SK-N-SH (cell line): ENCODE data around the gene CTTN. TPM values are rescaled to one million over a fixed set of nuclear protein-coding genes. Genes with fewer than 3 reads are reported as not detected.

Experiments used
- CTCF ChIA-PET: fragments of 300-600, 350-600 bp; formaldehyde crosslinking; extraction: SDS; loops from one replicate; lab custom pipeline; 2021; lab: Yijun Ruan, JAX
- POLR2A ChIA-PET: fragments of 350-600 bp; sonication (Branson Sonifier 250); formaldehyde crosslinking; extraction: SDS; loops from one replicate; lab custom pipeline; 2020; ENCODE audit warnings: antibody characterized with exemption, inconsistent platforms; lab: Yijun Ruan, JAX
- DNase-seq: peaks from one replicate; pipeline ENCODE4 v3.0.0; 2012
- H2AFZ ChIP-seq: fragments of 200-600 bp; sonication (generic); 2 replicates; pipeline ENCODE4 v1.8.1; 2016; ENCODE audit warnings: antibody characterized with exemption, mild to moderate bottlenecking, low read depth
- H3F3A ChIP-seq: fragments of 200-600 bp; sonication (generic); replicated peaks from 2 replicates; pipeline ENCODE3; 2016; ENCODE audit warnings: antibody characterized with exemption, mild to moderate bottlenecking; ENCODE audit not compliant: insufficient read depth
- H3K27ac ChIP-seq, 2 experiments: fragments of 200-500 bp in 1 of 2; fragments of 200-600 bp in 1 of 2; sonication (Bioruptor generic) in 1 of 2; sonication (generic), shearing (Covaris generic) in 1 of 2; 2 replicates each; pipeline versions ENCODE4 v1.5.1 to v1.6.1; 2014 to 2016; ENCODE audit warnings: low read depth in 2 of 2, inconsistent platforms in 1 of 2, low read length in 1 of 2, mild to moderate bottlenecking in 1 of 2, mixed read lengths in 1 of 2
- H3K27me3 ChIP-seq: fragments of 200-600 bp; sonication (generic), shearing (Covaris generic); 2 replicates; pipeline ENCODE4 v1.6.1; 2016; ENCODE audit warnings: mixed run types; ENCODE audit not compliant: insufficient read depth
- H3K36me3 ChIP-seq, 2 experiments: fragments of 200-500 bp in 1 of 2; fragments of 200-600 bp in 1 of 2; sonication (Bioruptor generic) in 1 of 2; sonication (generic) in 1 of 2; replicated peaks in 1 of 2; 2 replicates each; pipeline versions ENCODE3 to v1.5.1; 2014 to 2016; ENCODE audit warnings: low read length in 1 of 2, mild to moderate bottlenecking in 1 of 2; ENCODE audit not compliant: insufficient read depth in 2 of 2, control insufficient read depth in 1 of 2
- H3K4me1 ChIP-seq, 2 experiments: fragments of 200-500 bp in 1 of 2; fragments of 200-600 bp in 1 of 2; sonication (Bioruptor generic) in 1 of 2; sonication (generic), shearing (Covaris generic) in 1 of 2; 2 replicates each; pipeline versions ENCODE4 v1.5.1 to v1.6.1; 2014 to 2016; ENCODE audit warnings: low read depth in 1 of 2, low read length in 1 of 2, mixed run types in 1 of 2; ENCODE audit not compliant: insufficient read depth in 2 of 2, control insufficient read depth in 1 of 2
- H3K4me2 ChIP-seq: fragments of 200-600 bp; sonication (generic), shearing (Covaris generic); 2 replicates; pipeline ENCODE4 v1.6.1; 2017; ENCODE audit warnings: mixed run types
- H3K4me3 ChIP-seq, 2 experiments: fragments of 200-500 bp in 1 of 2; fragments of 200-600 bp in 1 of 2; sonication (Bioruptor generic) in 1 of 2; sonication (generic), shearing (Covaris generic) in 1 of 2; 2 replicates each; pipeline versions ENCODE4 v1.5.1 to v1.8.1; 2014 to 2016; ENCODE audit warnings: low read depth in 2 of 2, inconsistent platforms in 1 of 2, low read length in 1 of 2, mild to moderate bottlenecking in 1 of 2, mixed read lengths in 1 of 2, moderate library complexity in 1 of 2
- H3K79me2 ChIP-seq: fragments of 200-600 bp; sonication (generic); 2 replicates; pipeline ENCODE4 v1.8.1; 2017; ENCODE audit warnings: mild to moderate bottlenecking; ENCODE audit not compliant: insufficient read depth
- H3K9ac ChIP-seq: fragments of 200-600 bp; sonication (generic); 2 replicates; pipeline ENCODE4 v1.6.1; 2017; ENCODE audit warnings: mixed run types
- H3K9me2 ChIP-seq: fragments of 200-600 bp; sonication (generic); 2 replicates; pipeline ENCODE4 v1.6.1; 2017; ENCODE audit warnings: mixed run types
- H3K9me3 ChIP-seq: fragments of 200-600 bp; sonication (generic); 2 replicates; pipeline ENCODE4 v1.6.1; 2017; ENCODE audit warnings: mixed run types, mild to moderate bottlenecking, moderate library complexity
- H4K20me1 ChIP-seq: fragments of 200-600 bp; sonication (generic); 2 replicates; pipeline ENCODE4 v1.6.1; 2017; ENCODE audit warnings: mild to moderate bottlenecking, mixed run types; ENCODE audit not compliant: insufficient read depth
- CTCF ChIP-seq: fragments of 200-600 bp; sonication (generic); IDR thresholded peaks from 2 replicates; pipeline ENCODE4 v1.6.1; 2017; ENCODE audit warnings: antibody characterized with exemption, mild to moderate bottlenecking, moderate library complexity
- ELF1 ChIP-seq: IDR thresholded peaks from 2 replicates; pipeline ENCODE4 v1.4.0; 2012
- EZH2phosphoT487 ChIP-seq: fragments of 200-600 bp; sonication (generic); IDR thresholded peaks from 2 replicates; pipeline ENCODE4 v1.6.1; 2017; ENCODE audit warnings: low read depth, mixed run types, mild to moderate bottlenecking, antibody characterized with exemption, moderate library complexity, borderline replicate concordance
- FOXJ3 ChIP-seq: sonication (generic); formaldehyde crosslinking; IDR thresholded peaks from 2 replicates; pipeline ENCODE4 v1.5.1; 2020; ENCODE audit warnings: mild to moderate bottlenecking, missing genetic modification reagents
- GABPA ChIP-seq: IDR thresholded peaks from 2 replicates; pipeline ENCODE4 v1.4.0; 2012; ENCODE audit warnings: low read depth, mild to moderate bottlenecking
- POLR2AphosphoS5 ChIP-seq: IDR thresholded peaks from 2 replicates; pipeline ENCODE4 v1.6.1; 2012; ENCODE audit warnings: low read depth, low read length
- RAD21 ChIP-seq: IDR thresholded peaks from 2 replicates; pipeline ENCODE4 v1.6.1; 2012; ENCODE audit warnings: mild to moderate bottlenecking, low read length
- RCOR1 ChIP-seq: fragments of 150-350 bp; IDR thresholded peaks from 2 replicates; pipeline ENCODE4 v1.6.1; 2017; ENCODE audit warnings: antibody characterized with exemption, low read length
- RFX5 ChIP-seq: IDR thresholded peaks from 2 replicates; pipeline ENCODE4 v1.6.1; 2012; ENCODE audit warnings: mild to moderate bottlenecking, improper control_type of control experiment, low read length
- SIN3A ChIP-seq: IDR thresholded peaks from 2 replicates; pipeline ENCODE4 v1.6.1; 2012; ENCODE audit warnings: low read depth, mild to moderate bottlenecking, low read length, moderate library complexity, borderline replicate concordance
- SMC3 ChIP-seq: IDR thresholded peaks from 2 replicates; pipeline ENCODE4 v1.6.1; 2012; ENCODE audit warnings: low read depth, low read length, improper control_type of control experiment
- TCF12 ChIP-seq: IDR thresholded peaks from 2 replicates; pipeline ENCODE4 v1.4.0; 2012
- TEAD4 ChIP-seq: IDR thresholded peaks from 2 replicates; pipeline ENCODE4 v1.4.0; 2012; ENCODE audit warnings: mild to moderate bottlenecking, borderline replicate concordance; ENCODE audit not compliant: insufficient read depth
- YY1 ChIP-seq: IDR thresholded peaks from 2 replicates; pipeline ENCODE4 v1.4.0; 2012; ENCODE audit warnings: low read depth, mild to moderate bottlenecking
- whole genome bisulfite sequencing: methylation state at CpG from one replicate; pipeline ENCODE4 v1.1.6; 2017; ENCODE audit warnings: low lambda C conversion rate; 5-methylcytosine and 5-hydroxymethylcytosine counted together
- polyA plus RNA-seq, 3 experiments: library from polyadenylated mRNA; depleted of rRNA; stranded (reverse); fragments of >200 nt; gene quantifications; 2 replicates each; pipeline ENCODE4 v1.2.3, GENCODE V29; 2012

The CTTN gene
- polyA plus RNA-seq, 1 of the 3 experiments (the other 2 are of a cell fraction): 243 TPM

- Histone ChIP-seq H3K4me3 (peak overlapping the region in 1 of 2 experiments; percentile 38; a peak in 1 of 4 replicates), H4K20me1 (no peaks in the 10 kb centered on the region), H3K4me1 (no peaks in the 10 kb centered on the region; a peak in 1 of 4 replicates), H3K9ac (no peak overlapping the region), H3F3A (no peaks in the 10 kb centered on the region), H3K79me2 (no peaks in the 10 kb centered on the region), H3K4me2 (no peak overlapping the region), H3K27me3 (no peaks in the 10 kb centered on the region), H3K9me3 (no peaks in the 10 kb centered on the region), H2AFZ (no peak overlapping the region), H3K36me3 (no peaks in the 10 kb centered on the region), H3K27ac (no peak overlapping the region), H3K9me2 (no peaks in the 10 kb centered on the region)
- TF ChIP-seq RAD21: peak; percentile 99
- TF ChIP-seq CTCF: peak; percentile 68
- no peak for TF ChIP-seq FOXJ3 (CRISPR knock-in tag)
- peak; percentile 75 for TF ChIP-seq SMC3
- no peak for TF ChIP-seq TCF12
- POLR2A ChIA-PET: no interaction called here
- WGBS: 27% methylated on average over 17 of the region's 20 CpGs
- CTCF ChIA-PET: interaction anchor here (0.6 to 5.0 kb wide), 41 partner anchors 8 to 910 kb away, joined by 3 to 80 read pairs (median 4); no protein-coding TSS in a partner anchor
- DNase-seq: peak; percentile 85
Measured at GRCh38 chr11:70467201-70468085, 69.1 kb downstream of the CTTN start.

- POLR2A ChIA-PET: no interaction called here
- Histone ChIP-seq H3K27me3 (no peaks in the 10 kb centered on the region), H3K9me3 (no peaks in the 10 kb centered on the region), H3K36me3 (no peaks in the 10 kb centered on the region), H3K4me3 (no peak overlapping the region), H3K4me2 (no peak overlapping the region), H4K20me1 (no peaks in the 10 kb centered on the region), H3K4me1 (no peaks in the 10 kb centered on the region; a peak in 1 of 4 replicates), H3K9me2 (no peaks in the 10 kb centered on the region), H3F3A (no peaks in the 10 kb centered on the region), H3K9ac (no peak overlapping the region), H3K79me2 (no peaks in the 10 kb centered on the region), H3K27ac (no peak overlapping the region), H2AFZ (no peak overlapping the region)
- CTCF ChIA-PET: interaction anchor here (0.6 to 5.0 kb wide), 24 partner anchors 9 to 909 kb away, joined by 3 to 80 read pairs (median 4); no protein-coding TSS in a partner anchor
- TF ChIP-seq RFX5 (no peak), GABPA (no peak), CTCF (no peak), TEAD4 (no peak), RCOR1 (no peak), YY1 (no peak), EZH2phosphoT487 (no peak), POLR2AphosphoS5 (no peak), ELF1 (no peak), SIN3A (no peak)
- DNase-seq: no peak
- WGBS: 56% methylated on average over 19 of the region's 19 CpGs
Measured at GRCh38 chr11:70468256-70469195, 70.2 kb downstream of the CTTN start.
